MM.1S (cell line): ENCODE measurements around the gene CD74.

Experiments
- CTCF ChIP-seq: fragments of 300-600 bp; sonication (generic); IDR thresholded peaks from 2 replicates; pipeline ENCODE4 v1.5.1; 2016; ENCODE audit warnings: antibody characterized with exemption, low read length, mixed read lengths
- EZH2phosphoT487 ChIP-seq: fragments of 300-600 bp; sonication (generic); IDR thresholded peaks from 2 replicates; pipeline ENCODE4 v1.6.1; 2018; ENCODE audit warnings: antibody characterized with exemption, low read length

GRCh38 chr5:150457121-150457520 is 44.4 kb upstream of the CD74 start:
- TF ChIP-seq CTCF (no peak), EZH2phosphoT487 (no peak)
